Left ventricle myocardium inferior (tissue), 1 donor: ENCODE data around the gene FSD1L. TPM values are rescaled to one million over a fixed set of nuclear protein-coding genes. Genes with fewer than 3 reads are reported as not detected.
A peak's percentile ranks its signal among the peaks of the same experiment; 100 is the strongest.
"Not testable (repeated sequence)": the region's sequence is repeated elsewhere in the genome, so short reads cannot be mapped to it uniquely, and the experiment has no call there.

ENCODE experiments used
- DNase-seq: peaks from one replicate; pipeline ENCODE4 v3.0.0-alpha.2; 2020
- H3K27ac ChIP-seq: fragments of 200-600 bp; replicated peaks from 2 replicates; pipeline ENCODE4 v1.8.0; 2021
- H3K27me3 ChIP-seq: fragments of 200-600 bp; 2 replicates; pipeline ENCODE4 v1.8.0; 2021; ENCODE audit warnings: low read depth
- H3K36me3 ChIP-seq: fragments of 200-600 bp; 2 replicates; pipeline ENCODE4 v1.8.0; 2021
- H3K4me1 ChIP-seq: fragments of 200-600 bp; 2 replicates; pipeline ENCODE4 v1.8.0; 2021
- H3K4me3 ChIP-seq: fragments of 200-600 bp; 2 replicates; pipeline ENCODE4 v1.8.0; 2021; ENCODE audit warnings: mild to moderate bottlenecking, moderate library complexity
- H3K9me3 ChIP-seq: fragments of 200-600 bp; replicated peaks from 2 replicates; pipeline ENCODE4 v1.8.0; 2021
- CTCF ChIP-seq: fragments of 200-600 bp; IDR thresholded peaks from 2 replicates; pipeline ENCODE4 v1.8.0; 2021; ENCODE audit warnings: antibody characterized with exemption, mild to moderate bottlenecking, borderline replicate concordance
- intact Hi-C: fragments of 100-400 bp; cut with micrococcal nuclease; formaldehyde crosslinking; loops from one replicate; pipeline ENCODE4 v1.11.0; 2022
- total RNA-seq: library from RNA; stranded (reverse); fragmentation: NEBNext Ultra II Directional; extraction: Animal tissue kit (Norgen Biotek cat#: 25700); gene quantifications from one replicate; pipeline ENCODE4 v1.2.1, GENCODE V29; 2021
- donor health status: DM: no; HTN: yes; CAD: no; lungs with severe emphysema.

The FSD1L gene
- total RNA-seq, 1 donor from 2014 or later = 7.6 TPM

GRCh38 chr9:105557804-105558610 is 110.2 kb downstream of the FSD1L start, which contains the start of gene FKTN:
Gene FKTN, plus strand, starts transcription at chr9:105558131. Its CDS starts 16,902 bp downstream, at chr9:105575033.
- Histone ChIP-seq H3K27ac (peak within 1 kb of the TSS; percentile 82), H3K27me3 (no peaks in the 10 kb centered on the region), H3K4me3 (peak within 1 kb of the TSS; percentile 84), H3K9me3 (peaks cover 2% of the 10 kb centered on the region), H3K36me3 (peaks cover 2% of the 10 kb centered on the region), H3K4me1 (peaks cover 13% of the 10 kb centered on the region)
- intact Hi-C loops = no loop called here
- DNase-seq = peak; percentile 93
- TF ChIP-seq CTCF = no peak

GRCh38 chr9:105572455-105572854 is 124.6 kb downstream of the FSD1L start:
- Histone ChIP-seq H3K36me3 (peaks cover 33% of the 10 kb centered on the region), H3K27ac (no peak overlapping the region), H3K9me3 (peaks cover 37% of the 10 kb centered on the region), H3K27me3 (no peaks in the 10 kb centered on the region), H3K4me3 (no peak overlapping the region), H3K4me1 (no peaks in the 10 kb centered on the region)
- DNase-seq = no peak
- TF ChIP-seq CTCF = no peak
- intact Hi-C loops = no loop called here

GRCh38 chr9:105579952-105580351 is 132.1 kb downstream of the FSD1L start:
- H3K9me3 ChIP-seq, H3K27me3 ChIP-seq, H3K4me1 ChIP-seq, DNase-seq, intact Hi-C loops, H3K4me3 ChIP-seq, H3K27ac ChIP-seq: not testable (repeated sequence)
- peaks cover 12% of the 10 kb centered on the region for H3K36me3 ChIP-seq

- H3K4me3 ChIP-seq, H3K9me3 ChIP-seq, intact Hi-C loops, H3K27ac ChIP-seq, H3K4me1 ChIP-seq, H3K27me3 ChIP-seq, DNase-seq, H3K36me3 ChIP-seq: not testable (repeated sequence)
Measured at GRCh38 chr9:105581550-105581949, 133.7 kb downstream of the FSD1L start.

- Histone ChIP-seq H3K27me3 (no peaks in the 10 kb centered on the region), H3K36me3 (peaks cover 50% of the 10 kb centered on the region), H3K4me1 (no peaks in the 10 kb centered on the region), H3K9me3 (peaks cover 14% of the 10 kb centered on the region), H3K27ac (no peak overlapping the region), H3K4me3 (no peak overlapping the region)
- intact Hi-C loops = no loop called here
- no peak for TF ChIP-seq CTCF
- no peak for DNase-seq
Measured at GRCh38 chr9:105593145-105593544, 145.3 kb downstream of the FSD1L start.

Other genes with a start within 250 kb of the FSD1L start
- 27.0 TPM for gene SLC44A1, start 203.4 kb upstream of the FSD1L start, total RNA-seq
- gene FKTN, start 110.1 kb downstream of the FSD1L start, total RNA-seq = 9.7 TPM
- not detected for gene TAL2, start 214.4 kb downstream of the FSD1L start, total RNA-seq
- 63.2 TPM for gene TMEM38B, start 246.5 kb downstream of the FSD1L start, total RNA-seq